ENCODE data around the gene REC8. TPM values are rescaled to one million over a fixed set of nuclear protein-coding genes. Genes with fewer than 3 reads are reported as not detected.

REC8 gene
- total and polyA plus RNA-seq, 10 of the 15 experiments (the other 5 are each of a cell fraction or from before 2014, with no cell fraction given) = 4.2 to 76.9 (median 29.1) TPM

DNA sequence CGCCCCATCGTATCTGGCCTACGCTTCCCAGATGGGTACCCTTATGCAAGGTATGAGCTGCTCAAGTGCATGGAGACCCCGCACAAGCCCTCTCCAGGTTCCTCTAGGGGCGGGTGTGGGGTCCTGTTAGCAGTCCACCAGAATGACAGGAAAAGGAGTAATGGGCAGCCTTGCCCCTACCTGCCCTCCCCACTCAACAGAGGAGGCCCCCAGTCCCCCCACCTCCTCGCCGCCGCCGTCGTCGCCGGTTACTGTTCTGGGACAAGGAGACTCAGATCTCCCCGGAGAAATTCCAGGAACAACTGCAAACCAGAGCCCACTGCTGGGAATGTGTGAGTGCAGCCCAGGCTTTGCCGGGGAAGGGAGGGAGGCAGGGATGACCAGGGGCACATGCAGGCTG, 6.0 kb downstream of the REC8 start:
- Histone ChIP-seq H3K27ac (ENCODE audit: control insufficient read depth, insufficient read depth) (no peak overlapping the region), H3K79me2 (ENCODE audit: control insufficient read depth, insufficient read depth, low read length) (no peaks in the 10 kb centered on the region), H3K4me2 (ENCODE audit: control insufficient read depth, insufficient read depth) (no peak overlapping the region), H2AFZ (ENCODE audit: control insufficient read depth, low read depth, low read length) (no peak overlapping the region), H3K27me3 (replicated peaks in 1 of 2; ENCODE audit: control insufficient read depth in 2 of 2, insufficient read depth in 2 of 2, low read length in 1 of 2) (no peaks in the 10 kb centered on the region), H3K4me1 (ENCODE audit: control insufficient read depth, insufficient read depth, low read length) (no peaks in the 10 kb centered on the region), H4K20me1 (ENCODE audit: control insufficient read depth, insufficient read depth) (no peaks in the 10 kb centered on the region), H3K36me3 (ENCODE audit: control insufficient read depth in 2 of 2, insufficient read depth in 2 of 2, low read length in 1 of 2) (peaks cover 14 to 38% of the 10 kb centered on the region in 2 experiments; a peak in 3 of 4 replicates), H3K9ac (ENCODE audit: control insufficient read depth, insufficient read depth, low read length) (no peak overlapping the region), H3K4me3 (no peak overlapping the region), H3K9me3 (replicated peaks; ENCODE audit: control insufficient read depth, insufficient read depth, low read length) (no peaks in the 10 kb centered on the region)
- DNase-seq (ENCODE audit: low read depth, low spot score) = no peak
- intact Hi-C loops (cut with micrococcal nuclease; ENCODE audit: unreplicated experiment) = no loop called here
- in situ Hi-C loops (cut with MboI) = no loop called here
- ChIA-PET POLR2A (interaction anchor here (1.1 to 1.3 kb wide), 2 partner anchors 17 to 68 kb away, joined by 3 to 4 read pairs; partner anchors contain the start of gene IRF9), RAD21 (ENCODE audit: unreplicated experiment) (no interaction called here), CTCF (interaction anchor here (1.1 kb wide), 1 partner anchor 16 kb away, joined by 3 read pairs; the partner anchor contains the start of gene IRF9), SMC1A (ENCODE audit: uncharacterized antibody, unreplicated experiment) (no interaction called here)
- no peak for FAIRE-seq
- no peak for ATAC-seq
- WGBS (ENCODE audit: insufficient coverage, insufficient replicate concordance, low lambda C conversion rate, missing lambda C conversion rate) = 93% methylated on average over 7 of the region's 14 CpGs
- BruUV-seq (replicated peaks) = no TSS peak
- TF ChIP-seq POLR2AphosphoS5 (IDR thresholded peaks at IDR 0.05; ENCODE audit: low read length) (no peak), NFXL1 (IDR thresholded peaks at IDR 0.05; ENCODE audit: borderline replicate concordance) (no peak), PML (IDR thresholded peaks at IDR 0.05; ENCODE audit: low read length) (no peak), ZBED1 (IDR thresholded peaks at IDR 0.05; ENCODE audit: borderline replicate concordance) (no peak), STAT3 (IDR thresholded peaks at IDR 0.05; ENCODE audit: low read depth, low read length) (no peak), ZNF622 (IDR thresholded peaks at IDR 0.05) (no peak), CBX5 (IDR thresholded peaks at IDR 0.05; ENCODE audit: low read depth) (no peak), JUNB (IDR thresholded peaks at IDR 0.05) (no peak), STAT1 (conservative IDR thresholded peaks at IDR 0.05) (no peak), SREBF1 (IDR thresholded peaks at IDR 0.05; ENCODE audit: low read length) (no peak), IKZF1 (conservative IDR thresholded peaks at IDR 0.05) (no peak), TCF3 (IDR thresholded peaks at IDR 0.05; ENCODE audit: borderline replicate concordance, insufficient read depth, low read depth, low read length) (no peak)
- TF ChIP-seq, protein P1, sequence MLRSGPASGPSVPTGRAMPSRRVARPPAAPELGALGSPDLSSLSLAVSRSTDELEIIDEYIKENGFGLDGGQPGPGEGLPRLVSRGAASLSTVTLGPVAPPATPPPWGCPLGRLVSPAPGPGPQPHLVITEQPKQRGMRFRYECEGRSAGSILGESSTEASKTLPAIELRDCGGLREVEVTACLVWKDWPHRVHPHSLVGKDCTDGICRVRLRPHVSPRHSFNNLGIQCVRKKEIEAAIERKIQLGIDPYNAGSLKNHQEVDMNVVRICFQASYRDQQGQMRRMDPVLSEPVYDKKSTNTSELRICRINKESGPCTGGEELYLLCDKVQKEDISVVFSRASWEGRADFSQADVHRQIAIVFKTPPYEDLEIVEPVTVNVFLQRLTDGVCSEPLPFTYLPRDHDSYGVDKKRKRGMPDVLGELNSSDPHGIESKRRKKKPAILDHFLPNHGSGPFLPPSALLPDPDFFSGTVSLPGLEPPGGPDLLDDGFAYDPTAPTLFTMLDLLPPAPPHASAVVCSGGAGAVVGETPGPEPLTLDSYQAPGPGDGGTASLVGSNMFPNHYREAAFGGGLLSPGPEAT (IDR thresholded peaks at IDR 0.05; ENCODE audit: low read depth) = no peak
- TF ChIP-seq, protein P2, sequence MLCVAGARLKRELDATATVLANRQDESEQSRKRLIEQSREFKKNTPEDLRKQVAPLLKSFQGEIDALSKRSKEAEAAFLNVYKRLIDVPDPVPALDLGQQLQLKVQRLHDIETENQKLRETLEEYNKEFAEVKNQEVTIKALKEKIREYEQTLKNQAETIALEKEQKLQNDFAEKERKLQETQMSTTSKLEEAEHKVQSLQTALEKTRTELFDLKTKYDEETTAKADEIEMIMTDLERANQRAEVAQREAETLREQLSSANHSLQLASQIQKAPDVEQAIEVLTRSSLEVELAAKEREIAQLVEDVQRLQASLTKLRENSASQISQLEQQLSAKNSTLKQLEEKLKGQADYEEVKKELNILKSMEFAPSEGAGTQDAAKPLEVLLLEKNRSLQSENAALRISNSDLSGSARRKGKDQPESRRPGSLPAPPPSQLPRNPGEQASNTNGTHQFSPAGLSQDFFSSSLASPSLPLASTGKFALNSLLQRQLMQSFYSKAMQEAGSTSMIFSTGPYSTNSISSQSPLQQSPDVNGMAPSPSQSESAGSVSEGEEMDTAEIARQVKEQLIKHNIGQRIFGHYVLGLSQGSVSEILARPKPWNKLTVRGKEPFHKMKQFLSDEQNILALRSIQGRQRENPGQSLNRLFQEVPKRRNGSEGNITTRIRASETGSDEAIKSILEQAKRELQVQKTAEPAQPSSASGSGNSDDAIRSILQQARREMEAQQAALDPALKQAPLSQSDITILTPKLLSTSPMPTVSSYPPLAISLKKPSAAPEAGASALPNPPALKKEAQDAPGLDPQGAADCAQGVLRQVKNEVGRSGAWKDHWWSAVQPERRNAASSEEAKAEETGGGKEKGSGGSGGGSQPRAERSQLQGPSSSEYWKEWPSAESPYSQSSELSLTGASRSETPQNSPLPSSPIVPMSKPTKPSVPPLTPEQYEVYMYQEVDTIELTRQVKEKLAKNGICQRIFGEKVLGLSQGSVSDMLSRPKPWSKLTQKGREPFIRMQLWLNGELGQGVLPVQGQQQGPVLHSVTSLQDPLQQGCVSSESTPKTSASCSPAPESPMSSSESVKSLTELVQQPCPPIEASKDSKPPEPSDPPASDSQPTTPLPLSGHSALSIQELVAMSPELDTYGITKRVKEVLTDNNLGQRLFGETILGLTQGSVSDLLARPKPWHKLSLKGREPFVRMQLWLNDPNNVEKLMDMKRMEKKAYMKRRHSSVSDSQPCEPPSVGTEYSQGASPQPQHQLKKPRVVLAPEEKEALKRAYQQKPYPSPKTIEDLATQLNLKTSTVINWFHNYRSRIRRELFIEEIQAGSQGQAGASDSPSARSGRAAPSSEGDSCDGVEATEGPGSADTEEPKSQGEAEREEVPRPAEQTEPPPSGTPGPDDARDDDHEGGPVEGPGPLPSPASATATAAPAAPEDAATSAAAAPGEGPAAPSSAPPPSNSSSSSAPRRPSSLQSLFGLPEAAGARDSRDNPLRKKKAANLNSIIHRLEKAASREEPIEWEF (IDR thresholded peaks at IDR 0.05; ENCODE audit: insufficient replicate concordance, low read depth, low read length) = no peak
- TF ChIP-seq, protein P3, sequence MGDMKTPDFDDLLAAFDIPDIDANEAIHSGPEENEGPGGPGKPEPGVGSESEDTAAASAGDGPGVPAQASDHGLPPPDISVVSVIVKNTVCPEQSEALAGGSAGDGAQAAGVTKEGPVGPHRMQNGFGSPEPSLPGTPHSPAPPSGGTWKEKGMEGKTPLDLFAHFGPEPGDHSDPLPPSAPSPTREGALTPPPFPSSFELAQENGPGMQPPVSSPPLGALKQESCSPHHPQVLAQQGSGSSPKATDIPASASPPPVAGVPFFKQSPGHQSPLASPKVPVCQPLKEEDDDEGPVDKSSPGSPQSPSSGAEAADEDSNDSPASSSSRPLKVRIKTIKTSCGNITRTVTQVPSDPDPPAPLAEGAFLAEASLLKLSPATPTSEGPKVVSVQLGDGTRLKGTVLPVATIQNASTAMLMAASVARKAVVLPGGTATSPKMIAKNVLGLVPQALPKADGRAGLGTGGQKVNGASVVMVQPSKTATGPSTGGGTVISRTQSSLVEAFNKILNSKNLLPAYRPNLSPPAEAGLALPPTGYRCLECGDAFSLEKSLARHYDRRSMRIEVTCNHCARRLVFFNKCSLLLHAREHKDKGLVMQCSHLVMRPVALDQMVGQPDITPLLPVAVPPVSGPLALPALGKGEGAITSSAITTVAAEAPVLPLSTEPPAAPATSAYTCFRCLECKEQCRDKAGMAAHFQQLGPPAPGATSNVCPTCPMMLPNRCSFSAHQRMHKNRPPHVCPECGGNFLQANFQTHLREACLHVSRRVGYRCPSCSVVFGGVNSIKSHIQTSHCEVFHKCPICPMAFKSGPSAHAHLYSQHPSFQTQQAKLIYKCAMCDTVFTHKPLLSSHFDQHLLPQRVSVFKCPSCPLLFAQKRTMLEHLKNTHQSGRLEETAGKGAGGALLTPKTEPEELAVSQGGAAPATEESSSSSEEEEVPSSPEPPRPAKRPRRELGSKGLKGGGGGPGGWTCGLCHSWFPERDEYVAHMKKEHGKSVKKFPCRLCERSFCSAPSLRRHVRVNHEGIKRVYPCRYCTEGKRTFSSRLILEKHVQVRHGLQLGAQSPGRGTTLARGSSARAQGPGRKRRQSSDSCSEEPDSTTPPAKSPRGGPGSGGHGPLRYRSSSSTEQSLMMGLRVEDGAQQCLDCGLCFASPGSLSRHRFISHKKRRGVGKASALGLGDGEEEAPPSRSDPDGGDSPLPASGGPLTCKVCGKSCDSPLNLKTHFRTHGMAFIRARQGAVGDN (IDR thresholded peaks at IDR 0.05) = no peak
